ENCODE results near the gene FSTL3. TPM values are rescaled to one million over a fixed set of nuclear protein-coding genes. Genes with fewer than 3 reads are reported as not detected.
"Not testable (repeated sequence)": the region's sequence is repeated elsewhere in the genome, so short reads cannot be mapped to it uniquely, and the experiment has no call there.

Gene FSTL3
- total RNA-seq, 1 donor = 7.5 TPM

GRCh38 chr19:708154-709143 lies 32.3 kb downstream of the FSTL3 start, which contains the start of gene PALM:
Gene PALM, plus strand, starts transcription at chr19:708935. Its CDS starts 212 bp downstream, at chr19:709147.
- peak in 2 of 3 donors; percentile 43 to 65 for DNase-seq (ENCODE audit: low read depth in 2 of 3, low spot score in 2 of 3)

GRCh38 chr19:709196-709964 lies 33.2 kb downstream of the FSTL3 start:
- DNase-seq (ENCODE audit: low read depth in 2 of 3, low spot score in 2 of 3) = no peak

- DNase-seq (ENCODE audit: low read depth in 2 of 3, low spot score in 2 of 3) = no peak
These were observed 33.9 kb downstream of the FSTL3 start for GRCh38 chr19:709965-710571.

GRCh38 chr19:710767-711166 lies 34.6 kb downstream of the FSTL3 start:
- no peak for DNase-seq (ENCODE audit: low read depth in 2 of 3, low spot score in 2 of 3)

- no peak for DNase-seq (ENCODE audit: low read depth in 2 of 3, low spot score in 2 of 3)
These were observed 35.1 kb downstream of the FSTL3 start for GRCh38 chr19:711254-711653.

DNA sequence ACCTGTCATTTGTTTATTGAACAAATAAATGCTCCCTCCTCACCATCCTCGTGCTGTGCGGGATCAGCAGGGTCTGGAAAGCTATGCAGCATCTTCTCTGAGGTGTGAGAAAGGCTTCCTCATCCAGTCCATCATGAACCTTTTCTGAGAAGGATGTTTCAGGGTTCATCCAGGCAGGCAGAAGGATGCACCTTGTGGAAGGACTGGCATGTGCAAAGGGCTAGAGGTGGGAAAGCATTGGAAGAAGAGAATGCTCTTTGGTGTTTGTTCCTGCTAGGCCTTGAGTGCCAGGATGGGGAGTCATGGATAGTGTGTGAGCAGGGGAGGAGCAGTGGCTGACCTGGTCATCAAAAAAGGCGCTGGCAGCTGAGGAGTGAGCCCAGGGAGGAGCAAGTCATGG lies 39.2 kb downstream of the FSTL3 start:
- DNase-seq (ENCODE audit: low read depth in 2 of 3, low spot score in 2 of 3) = no peak

- no peak for DNase-seq (ENCODE audit: low read depth in 2 of 3, low spot score in 2 of 3)
These were observed 42.2 kb downstream of the FSTL3 start for GRCh38 chr19:718251-718951.

- DNase-seq (ENCODE audit: low read depth in 2 of 3, low spot score in 2 of 3) = no peak
These were observed 42.9 kb downstream of the FSTL3 start for GRCh38 chr19:718991-719512.

DNA sequence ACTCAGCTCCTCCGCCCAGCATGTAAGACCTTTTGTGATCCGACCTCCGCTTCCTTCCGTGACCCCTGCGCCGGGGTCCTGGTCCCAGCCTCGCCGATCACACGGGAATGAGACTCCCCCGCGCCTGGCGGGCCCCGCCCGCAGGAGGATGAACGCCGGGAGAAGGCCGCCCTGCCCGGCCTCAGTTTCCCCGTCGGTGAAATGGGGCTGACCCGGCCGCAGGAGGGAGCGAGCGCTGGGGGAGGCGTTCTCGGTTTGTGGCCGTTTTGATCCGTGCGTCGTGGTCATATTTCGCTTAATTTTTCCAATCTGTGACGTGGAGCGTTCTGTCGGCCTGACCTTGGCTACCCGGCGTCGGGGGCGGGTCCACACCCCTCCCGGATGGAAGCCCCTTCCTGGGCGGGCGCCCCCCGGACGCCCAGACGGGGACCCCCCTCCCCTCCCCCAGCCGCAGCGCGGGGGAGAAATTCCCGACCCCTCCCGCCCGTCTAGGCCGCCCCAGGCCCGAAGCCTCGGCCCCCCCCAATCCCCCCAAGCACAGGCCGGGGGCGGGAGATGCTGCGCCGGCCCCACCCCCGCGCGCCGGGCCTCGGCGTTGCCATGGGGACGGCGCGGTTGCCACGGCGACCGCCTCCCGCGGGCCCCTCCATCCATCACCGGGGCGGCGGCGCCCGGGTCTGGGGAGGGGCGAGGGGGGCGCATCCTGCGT lies 43.6 kb downstream of the FSTL3 start:
- DNase-seq (ENCODE audit: low read depth in 2 of 3, low spot score in 2 of 3) = no peak

DNA sequence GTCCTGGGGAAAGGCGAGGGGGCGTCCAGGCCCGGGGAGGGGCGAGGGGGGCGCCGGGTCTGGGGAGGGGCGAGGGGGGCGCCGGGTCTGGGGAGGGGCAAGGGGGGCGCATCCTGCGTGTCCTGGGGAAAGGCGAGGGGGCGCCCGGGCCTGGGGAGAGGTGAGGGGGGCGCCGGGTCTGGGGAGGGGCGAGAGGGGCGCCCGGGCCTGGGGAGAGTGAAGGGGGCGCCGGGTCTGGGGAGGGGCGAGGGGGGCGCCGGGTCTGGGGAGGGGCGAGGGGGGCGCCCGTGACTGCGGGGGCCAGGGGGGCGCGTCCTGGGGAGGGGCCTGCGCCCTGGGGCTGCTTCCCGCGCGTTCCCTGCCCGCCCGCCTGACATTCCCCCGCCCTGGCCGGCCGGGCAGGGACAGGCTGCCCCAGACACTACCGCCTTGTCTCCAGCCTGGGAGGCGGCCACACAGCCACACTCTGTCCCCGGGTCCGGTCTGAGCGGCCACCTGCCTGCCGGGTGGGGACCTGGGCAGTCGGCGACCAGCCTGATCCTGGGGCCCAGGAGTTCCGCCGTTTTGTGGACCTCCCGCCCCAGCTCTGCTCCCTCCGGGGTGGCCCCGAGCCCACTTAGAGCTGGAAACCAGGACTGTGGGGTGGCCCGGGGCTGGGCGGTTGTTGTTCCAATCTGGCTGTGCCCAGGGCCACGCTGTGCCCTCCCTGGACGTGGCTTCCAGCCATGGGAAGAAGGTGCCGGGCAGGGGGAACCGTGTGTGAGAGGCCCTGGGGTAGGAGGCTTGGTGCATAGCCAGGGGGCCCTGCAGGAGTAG lies 44.4 kb downstream of the FSTL3 start:
- no peak for DNase-seq (ENCODE audit: low read depth in 2 of 3, low spot score in 2 of 3)

- peak in 1 of 3 donors; percentile 67 for DNase-seq (ENCODE audit: low read depth in 2 of 3, low spot score in 2 of 3)
These were observed 46.4 kb downstream of the FSTL3 start for GRCh38 chr19:722553-723101.

- no peak for DNase-seq (ENCODE audit: low read depth in 2 of 3, low spot score in 2 of 3)
These were observed 47.1 kb downstream of the FSTL3 start for GRCh38 chr19:723247-723646.

- no peak for DNase-seq (ENCODE audit: low read depth in 2 of 3, low spot score in 2 of 3)
These were observed 47.5 kb downstream of the FSTL3 start for GRCh38 chr19:723714-724113.

DNA sequence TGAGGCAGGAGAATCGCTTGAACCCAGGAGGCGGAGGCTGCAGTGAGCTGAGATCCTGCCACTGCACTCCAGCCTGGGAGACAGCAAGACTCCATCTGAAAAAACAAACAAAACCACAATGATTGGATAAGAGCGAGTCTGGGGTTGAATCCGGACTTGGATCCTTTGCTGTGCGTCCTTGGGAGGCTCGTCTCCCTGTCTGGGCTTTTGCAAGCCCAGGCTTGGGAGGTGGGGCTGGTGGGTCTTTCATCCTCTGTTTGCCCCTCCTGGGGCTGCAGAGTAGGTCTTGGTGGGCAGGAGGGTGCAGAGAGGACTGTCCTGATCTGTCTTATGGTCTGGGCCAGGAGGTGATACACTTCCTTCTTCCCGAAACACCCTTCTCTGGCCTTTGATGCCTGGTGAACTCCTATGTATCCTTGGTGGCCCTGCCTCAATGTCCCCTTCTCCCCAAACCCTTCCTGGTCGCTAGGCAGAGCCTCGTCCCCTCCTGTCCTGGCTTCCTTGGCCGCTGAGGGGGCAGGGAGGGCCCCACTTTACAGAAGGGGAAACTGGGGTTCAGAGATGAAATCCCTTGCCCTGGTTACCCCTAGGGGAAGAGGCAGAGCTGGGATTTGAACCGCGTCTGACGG lies 49.4 kb downstream of the FSTL3 start:
- no peak for DNase-seq (ENCODE audit: low read depth in 2 of 3, low spot score in 2 of 3)

DNA sequence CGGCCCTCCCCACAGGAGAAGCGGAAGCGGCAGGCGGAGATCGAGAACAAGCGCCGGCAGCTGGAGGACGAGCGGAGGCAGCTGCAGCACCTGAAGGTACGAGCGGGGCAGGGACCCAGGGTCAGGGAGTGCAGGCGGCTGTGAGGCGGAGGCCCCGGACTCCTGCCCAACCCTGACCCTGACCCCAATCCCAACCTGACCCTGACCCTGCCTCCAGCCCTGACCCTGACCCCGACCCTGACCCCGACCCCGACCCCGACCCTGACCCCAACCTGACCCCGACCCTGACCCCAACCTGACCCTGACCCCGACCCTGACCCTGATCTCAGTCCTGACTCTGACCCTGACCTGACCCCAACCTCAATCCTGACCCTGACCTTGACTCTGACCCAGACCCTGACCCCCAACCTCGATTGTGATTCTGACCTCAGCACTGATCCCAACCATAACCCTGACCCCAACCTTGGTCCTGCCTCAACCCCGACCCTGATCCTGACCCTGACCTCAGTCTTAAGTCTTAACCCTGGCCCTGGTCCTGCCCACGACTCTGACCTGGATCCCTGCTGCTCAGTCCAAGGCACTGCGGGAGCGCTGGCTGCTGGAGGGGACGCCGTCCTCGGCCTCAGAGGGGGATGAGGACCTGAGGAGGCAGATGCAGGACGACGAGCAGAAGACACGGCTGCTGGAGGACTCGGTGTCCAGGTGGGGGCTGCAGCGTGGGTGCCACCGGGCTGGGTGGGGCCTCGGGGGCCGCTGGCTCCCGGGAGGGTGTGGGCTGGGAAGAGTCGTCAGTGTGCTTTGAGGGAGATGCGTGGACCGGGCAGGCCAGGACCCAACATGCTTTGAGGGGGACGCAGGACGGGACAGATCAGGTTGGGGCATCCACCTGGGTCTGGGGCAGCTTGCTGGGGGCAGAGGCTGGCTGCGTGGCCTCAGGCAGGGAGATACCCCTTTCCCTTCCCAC lies 51.1 kb downstream of the FSTL3 start:
- no peak for DNase-seq (ENCODE audit: low read depth in 2 of 3, low spot score in 2 of 3)

- DNase-seq (ENCODE audit: low read depth in 2 of 3, low spot score in 2 of 3) = no peak
These were observed 51.8 kb downstream of the FSTL3 start for GRCh38 chr19:728011-728410.

DNA sequence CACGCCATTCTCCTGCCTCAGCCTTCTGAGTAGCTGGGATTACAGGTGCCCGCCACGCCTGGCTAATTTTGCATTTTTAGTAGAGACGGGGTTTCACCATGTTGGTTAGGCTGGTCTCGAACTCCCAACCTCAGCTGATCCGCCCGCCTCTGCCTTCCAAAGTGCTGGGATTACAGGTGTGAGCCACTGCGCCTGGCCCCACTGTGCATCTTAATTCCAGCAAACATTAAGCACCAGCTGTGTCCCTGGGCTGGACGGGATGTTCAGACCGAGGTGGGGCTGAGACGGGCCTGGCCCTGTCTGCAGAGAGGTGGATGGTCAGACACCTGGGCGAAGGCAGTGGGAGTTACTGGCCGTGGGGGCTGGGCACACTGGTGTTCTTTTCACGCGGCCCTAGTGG lies 53.4 kb downstream of the FSTL3 start:
- DNase-seq (ENCODE audit: low read depth in 2 of 3, low spot score in 2 of 3) = not testable (repeated sequence)
